CD1c-positive myeloid dendritic cell (primary cell): Measurements from ENCODE around the gene RIOK2.

ENCODE experiments used
- DNase-seq: peaks from one replicate; pipeline ENCODE4 v3.0.0-alpha.2; 2016; ENCODE audit errors: extremely low spot score

The RIOK2 gene

GRCh38 chr5:97125125-97125683, 57.8 kb downstream of the RIOK2 start:
- DNase-seq = no peak

GRCh38 chr5:97124335-97124734, 58.7 kb downstream of the RIOK2 start:
- DNase-seq = no peak

- DNase-seq = no peak
Measured at GRCh38 chr5:97121848-97122247, 61.2 kb downstream of the RIOK2 start.

- DNase-seq = no peak
Measured at GRCh38 chr5:97120195-97120594, 62.9 kb downstream of the RIOK2 start.

GRCh38 chr5:97119007-97119390, 64.0 kb downstream of the RIOK2 start:
- no peak for DNase-seq

GRCh38 chr5:97118261-97119006, 64.6 kb downstream of the RIOK2 start:
- no peak for DNase-seq

- DNase-seq = no peak
Measured at GRCh38 chr5:97115932-97116331, 67.1 kb downstream of the RIOK2 start.

GRCh38 chr5:97112230-97112629, 70.8 kb downstream of the RIOK2 start:
- DNase-seq = no peak

- no peak for DNase-seq
Measured at GRCh38 chr5:97111616-97112015, 71.4 kb downstream of the RIOK2 start.

- DNase-seq = no peak
Measured at GRCh38 chr5:97111004-97111403, 72.0 kb downstream of the RIOK2 start.
